PFSK-1 (cell line): ENCODE measurements around the gene TMEM82.

Source experiments
- POLR2AphosphoS5 ChIP-seq: IDR thresholded peaks from 2 replicates; pipeline ENCODE4 v1.6.1; 2012; ENCODE audit warnings: low read depth, mild to moderate bottlenecking, control low read depth, low read length, moderate library complexity
- SIN3A ChIP-seq: IDR thresholded peaks from 2 replicates; pipeline ENCODE4 v1.6.1; 2012; ENCODE audit warnings: mild to moderate bottlenecking, low read length, moderate library complexity, borderline replicate concordance; ENCODE audit not compliant: insufficient read depth
- TAF1 ChIP-seq: IDR thresholded peaks from 2 replicates; pipeline ENCODE4 v1.6.1; 2012; ENCODE audit warnings: low read length, control low read depth, borderline replicate concordance; ENCODE audit not compliant: insufficient read depth
- TF ChIP-seq, protein P1 (sequence below), 2 experiments: IDR thresholded peaks; 2 replicates each; pipeline versions ENCODE4 v1.6.1 to v1.8.0; 2011 to 2012; ENCODE audit warnings: low read depth in 2 of 2, low read length in 2 of 2, control low read depth in 1 of 2, inconsistent platforms in 1 of 2, mild to moderate bottlenecking in 1 of 2, moderate library complexity in 1 of 2; ENCODE audit not compliant: insufficient read depth in 1 of 2

DNA sequence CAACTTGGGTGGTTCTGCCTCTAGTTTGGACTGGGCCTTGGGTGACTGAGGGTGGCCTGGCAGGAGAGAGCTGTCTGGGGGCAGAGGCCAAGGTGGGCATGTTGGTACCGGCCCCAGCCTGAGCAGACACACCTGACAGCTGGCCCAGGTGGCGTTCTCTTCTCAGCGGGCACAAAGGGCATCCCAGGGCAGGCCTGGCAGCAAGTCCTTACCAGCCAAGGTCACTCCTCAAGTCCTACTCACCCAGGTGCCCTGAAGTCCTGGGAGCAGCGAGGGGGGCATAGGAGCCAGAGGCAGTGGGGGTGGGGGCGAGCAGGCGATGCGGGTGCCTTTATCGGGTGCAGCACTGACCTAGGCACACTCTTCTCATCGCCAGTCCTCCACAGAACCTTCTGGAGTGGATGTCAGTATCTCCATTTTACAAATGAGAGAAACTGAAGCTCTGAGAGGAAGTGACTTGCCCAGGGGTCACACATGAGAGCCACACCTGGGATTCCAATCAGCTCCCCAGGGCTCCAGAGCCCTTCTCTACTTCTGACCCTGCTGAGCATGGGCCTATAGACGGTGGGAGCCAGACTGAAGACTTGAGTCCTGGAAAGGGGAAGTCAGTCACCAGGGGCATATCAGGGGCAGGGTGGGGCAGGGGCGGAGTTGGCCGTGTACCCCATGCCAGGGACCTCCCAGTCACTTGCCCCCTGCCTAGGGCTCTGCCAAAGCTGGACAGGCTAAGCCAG is 6.8 kb upstream of the TMEM82 start:
- TF ChIP-seq TAF1 (no peak), POLR2AphosphoS5 (no peak), SIN3A (no peak)
- TF ChIP-seq, protein P1, sequence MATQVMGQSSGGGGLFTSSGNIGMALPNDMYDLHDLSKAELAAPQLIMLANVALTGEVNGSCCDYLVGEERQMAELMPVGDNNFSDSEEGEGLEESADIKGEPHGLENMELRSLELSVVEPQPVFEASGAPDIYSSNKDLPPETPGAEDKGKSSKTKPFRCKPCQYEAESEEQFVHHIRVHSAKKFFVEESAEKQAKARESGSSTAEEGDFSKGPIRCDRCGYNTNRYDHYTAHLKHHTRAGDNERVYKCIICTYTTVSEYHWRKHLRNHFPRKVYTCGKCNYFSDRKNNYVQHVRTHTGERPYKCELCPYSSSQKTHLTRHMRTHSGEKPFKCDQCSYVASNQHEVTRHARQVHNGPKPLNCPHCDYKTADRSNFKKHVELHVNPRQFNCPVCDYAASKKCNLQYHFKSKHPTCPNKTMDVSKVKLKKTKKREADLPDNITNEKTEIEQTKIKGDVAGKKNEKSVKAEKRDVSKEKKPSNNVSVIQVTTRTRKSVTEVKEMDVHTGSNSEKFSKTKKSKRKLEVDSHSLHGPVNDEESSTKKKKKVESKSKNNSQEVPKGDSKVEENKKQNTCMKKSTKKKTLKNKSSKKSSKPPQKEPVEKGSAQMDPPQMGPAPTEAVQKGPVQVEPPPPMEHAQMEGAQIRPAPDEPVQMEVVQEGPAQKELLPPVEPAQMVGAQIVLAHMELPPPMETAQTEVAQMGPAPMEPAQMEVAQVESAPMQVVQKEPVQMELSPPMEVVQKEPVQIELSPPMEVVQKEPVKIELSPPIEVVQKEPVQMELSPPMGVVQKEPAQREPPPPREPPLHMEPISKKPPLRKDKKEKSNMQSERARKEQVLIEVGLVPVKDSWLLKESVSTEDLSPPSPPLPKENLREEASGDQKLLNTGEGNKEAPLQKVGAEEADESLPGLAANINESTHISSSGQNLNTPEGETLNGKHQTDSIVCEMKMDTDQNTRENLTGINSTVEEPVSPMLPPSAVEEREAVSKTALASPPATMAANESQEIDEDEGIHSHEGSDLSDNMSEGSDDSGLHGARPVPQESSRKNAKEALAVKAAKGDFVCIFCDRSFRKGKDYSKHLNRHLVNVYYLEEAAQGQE (IDR thresholded peaks at IDR 0.05; ENCODE audit: insufficient read depth in 1 of 2, low read depth in 2 of 2, low read length in 2 of 2): no peak
